ENCODE results near the gene CAMTA1. TPM values are rescaled to one million over a fixed set of nuclear protein-coding genes. Genes with fewer than 3 reads are reported as not detected.

CAMTA1 gene
- total and polyA plus RNA-seq, 9 of the 15 experiments (the other 6 are each of a cell fraction or from before 2014, with no cell fraction given) = 43.9 to 161 (median 65.9) TPM

DNA sequence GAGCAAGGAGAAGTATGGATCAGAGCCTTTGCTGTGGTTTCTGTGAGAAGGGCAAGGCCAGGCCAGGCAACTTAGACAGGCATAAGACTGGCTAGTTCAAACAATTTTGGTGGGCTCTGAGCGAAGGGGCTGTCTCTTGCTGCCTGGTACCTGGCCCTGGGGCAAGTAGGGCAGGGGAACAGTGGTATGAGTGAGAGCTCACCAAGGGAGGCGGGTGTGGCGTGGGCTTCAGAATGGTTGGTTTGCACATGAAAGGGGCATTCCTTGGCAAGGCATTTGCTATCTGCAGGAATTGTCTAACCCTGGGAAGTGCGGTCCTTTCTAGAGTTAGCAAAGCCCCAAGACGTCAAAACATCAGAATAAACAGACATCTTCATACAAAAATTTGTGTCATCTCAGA, 210.5 kb downstream of the CAMTA1 start (continued):
- TF ChIP-seq PHTF2 (CRISPR knock-in tag; IDR thresholded peaks at IDR 0.05) (no peak), ZNF717 (CRISPR knock-in tag; IDR thresholded peaks at IDR 0.05) (no peak), ZNF134 (CRISPR knock-in tag; conservative IDR thresholded peaks at IDR 0.05) (no peak), MIER1 (IDR thresholded peaks at IDR 0.05; ENCODE audit: low read depth) (no peak), TOE1 (IDR thresholded peaks at IDR 0.05; ENCODE audit: borderline replicate concordance) (no peak), TOE1 (CRISPR knock-in tag; IDR thresholded peaks at IDR 0.05; ENCODE audit: borderline replicate concordance, low read depth) (no peak), TSC22D4 (tag; IDR thresholded peaks at IDR 0.05) (no peak), BCL6 (CRISPR knock-in tag; IDR thresholded peaks at IDR 0.05) (no peak), ZNF644 (tag; IDR thresholded peaks at IDR 0.05; ENCODE audit: low read depth) (no peak)
- TF ChIP-seq, protein P1, sequence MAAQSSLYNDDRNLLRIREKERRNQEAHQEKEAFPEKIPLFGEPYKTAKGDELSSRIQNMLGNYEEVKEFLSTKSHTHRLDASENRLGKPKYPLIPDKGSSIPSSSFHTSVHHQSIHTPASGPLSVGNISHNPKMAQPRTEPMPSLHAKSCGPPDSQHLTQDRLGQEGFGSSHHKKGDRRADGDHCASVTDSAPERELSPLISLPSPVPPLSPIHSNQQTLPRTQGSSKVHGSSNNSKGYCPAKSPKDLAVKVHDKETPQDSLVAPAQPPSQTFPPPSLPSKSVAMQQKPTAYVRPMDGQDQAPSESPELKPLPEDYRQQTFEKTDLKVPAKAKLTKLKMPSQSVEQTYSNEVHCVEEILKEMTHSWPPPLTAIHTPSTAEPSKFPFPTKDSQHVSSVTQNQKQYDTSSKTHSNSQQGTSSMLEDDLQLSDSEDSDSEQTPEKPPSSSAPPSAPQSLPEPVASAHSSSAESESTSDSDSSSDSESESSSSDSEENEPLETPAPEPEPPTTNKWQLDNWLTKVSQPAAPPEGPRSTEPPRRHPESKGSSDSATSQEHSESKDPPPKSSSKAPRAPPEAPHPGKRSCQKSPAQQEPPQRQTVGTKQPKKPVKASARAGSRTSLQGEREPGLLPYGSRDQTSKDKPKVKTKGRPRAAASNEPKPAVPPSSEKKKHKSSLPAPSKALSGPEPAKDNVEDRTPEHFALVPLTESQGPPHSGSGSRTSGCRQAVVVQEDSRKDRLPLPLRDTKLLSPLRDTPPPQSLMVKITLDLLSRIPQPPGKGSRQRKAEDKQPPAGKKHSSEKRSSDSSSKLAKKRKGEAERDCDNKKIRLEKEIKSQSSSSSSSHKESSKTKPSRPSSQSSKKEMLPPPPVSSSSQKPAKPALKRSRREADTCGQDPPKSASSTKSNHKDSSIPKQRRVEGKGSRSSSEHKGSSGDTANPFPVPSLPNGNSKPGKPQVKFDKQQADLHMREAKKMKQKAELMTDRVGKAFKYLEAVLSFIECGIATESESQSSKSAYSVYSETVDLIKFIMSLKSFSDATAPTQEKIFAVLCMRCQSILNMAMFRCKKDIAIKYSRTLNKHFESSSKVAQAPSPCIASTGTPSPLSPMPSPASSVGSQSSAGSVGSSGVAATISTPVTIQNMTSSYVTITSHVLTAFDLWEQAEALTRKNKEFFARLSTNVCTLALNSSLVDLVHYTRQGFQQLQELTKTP (IDR thresholded peaks at IDR 0.05; ENCODE audit: low read depth in 1 of 2, partially characterized antibody in 2 of 2) = no peak
